Osteoblast (primary cell): ENCODE measurements around the gene HEXD. TPM values are rescaled to one million over a fixed set of nuclear protein-coding genes. Genes with fewer than 3 reads are reported as not detected.

Experiments
- DNase-seq: peaks from one replicate; pipeline ENCODE4 v3.0.0; 2011; ENCODE audit warnings: low spot score, mixed read lengths; ENCODE audit not compliant: insufficient read length; ENCODE audit errors: missing footprints
- H2AFZ ChIP-seq: 2 replicates; pipeline ENCODE4 v1.6.0; 2011; ENCODE audit warnings: mild to moderate bottlenecking, low read length
- H3K27ac ChIP-seq: 2 replicates; pipeline ENCODE4 v1.5.1; 2011; ENCODE audit warnings: mild to moderate bottlenecking, low read depth, low read length, moderate library complexity
- H3K27me3 ChIP-seq: 2 replicates; pipeline ENCODE4 v1.6.0; 2012; ENCODE audit warnings: mild to moderate bottlenecking, control low read depth, inconsistent platforms, low read length, moderate library complexity; ENCODE audit not compliant: insufficient read depth
- H3K36me3 ChIP-seq: 2 replicates; pipeline ENCODE4 v1.5.1; 2011; ENCODE audit warnings: mild to moderate bottlenecking, low read length, control low read depth, moderate library complexity; ENCODE audit not compliant: insufficient read depth
- H3K4me1 ChIP-seq: 2 replicates; pipeline ENCODE4 v1.5.1; 2011; ENCODE audit warnings: mild to moderate bottlenecking, low read length, control low read depth, moderate library complexity; ENCODE audit not compliant: insufficient read depth
- H3K4me2 ChIP-seq: 2 replicates; pipeline ENCODE4 v1.6.0; 2011; ENCODE audit warnings: mild to moderate bottlenecking, low read length; ENCODE audit not compliant: insufficient read depth
- H3K4me3 ChIP-seq: fragments of 200-600 bp; sonication (generic); 3 replicates; pipeline ENCODE4 v1.5.1; 2012; ENCODE audit warnings: mild to moderate bottlenecking, low read length, inconsistent platforms; ENCODE audit not compliant: insufficient read depth
- H3K79me2 ChIP-seq: 2 replicates; pipeline ENCODE4 v1.6.0; 2012; ENCODE audit warnings: mild to moderate bottlenecking, low read length, control low read depth, inconsistent platforms; ENCODE audit not compliant: insufficient read depth
- H3K9me3 ChIP-seq: 2 replicates; pipeline ENCODE4 v1.5.1; 2011; ENCODE audit warnings: low read depth, low read length, control low read depth
- H4K20me1 ChIP-seq: 2 replicates; pipeline ENCODE4 v1.6.0; 2012; ENCODE audit warnings: mild to moderate bottlenecking, low read length, control low read depth; ENCODE audit not compliant: insufficient read depth
- total RNA-seq: library from RNA; depleted of rRNA; stranded (reverse); fragments of >200 nt; gene quantifications from 2 replicates; pipeline ENCODE4 v1.2.3, GENCODE V29; 2012
- TF ChIP-seq, protein P1 (sequence below): IDR thresholded peaks from 2 replicates; pipeline ENCODE4 v1.5.1; 2011; ENCODE audit warnings: mild to moderate bottlenecking, low read depth, low read length, moderate library complexity; ENCODE audit errors: extremely low read depth

Gene HEXD
- total RNA-seq, 1 donor: 20.3 TPM

DNA sequence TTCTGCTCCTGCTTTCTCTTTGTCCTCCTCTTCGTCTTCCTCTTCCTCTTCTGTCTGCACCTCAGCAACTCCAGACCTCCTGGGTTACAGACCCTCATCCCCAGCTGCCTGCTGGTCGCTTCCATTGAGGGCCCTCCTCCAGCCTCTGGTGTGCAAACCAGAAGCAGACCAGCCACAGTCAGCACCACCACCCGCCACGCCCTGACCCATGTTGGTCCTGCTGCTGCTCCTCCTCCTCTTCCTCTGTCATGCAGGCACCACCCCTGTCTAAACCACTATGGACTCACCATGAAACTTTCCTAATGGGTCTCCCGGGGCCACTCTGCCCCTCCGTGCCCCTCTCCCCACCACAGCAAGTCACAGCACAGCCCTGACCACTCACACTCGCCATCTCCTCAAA is 11.7 kb downstream of the HEXD start:
- Histone ChIP-seq H3K9me3 (no peaks in the 10 kb centered on the region), H3K4me2 (no peak overlapping the region), H2AFZ (no peak overlapping the region), H4K20me1 (no peaks in the 10 kb centered on the region), H3K27ac (no peak overlapping the region), H3K79me2 (no peaks in the 10 kb centered on the region), H3K4me3 (no peak overlapping the region), H3K27me3 (no peaks in the 10 kb centered on the region), H3K36me3 (no peaks in the 10 kb centered on the region), H3K4me1 (no peaks in the 10 kb centered on the region)
- TF ChIP-seq, protein P1, sequence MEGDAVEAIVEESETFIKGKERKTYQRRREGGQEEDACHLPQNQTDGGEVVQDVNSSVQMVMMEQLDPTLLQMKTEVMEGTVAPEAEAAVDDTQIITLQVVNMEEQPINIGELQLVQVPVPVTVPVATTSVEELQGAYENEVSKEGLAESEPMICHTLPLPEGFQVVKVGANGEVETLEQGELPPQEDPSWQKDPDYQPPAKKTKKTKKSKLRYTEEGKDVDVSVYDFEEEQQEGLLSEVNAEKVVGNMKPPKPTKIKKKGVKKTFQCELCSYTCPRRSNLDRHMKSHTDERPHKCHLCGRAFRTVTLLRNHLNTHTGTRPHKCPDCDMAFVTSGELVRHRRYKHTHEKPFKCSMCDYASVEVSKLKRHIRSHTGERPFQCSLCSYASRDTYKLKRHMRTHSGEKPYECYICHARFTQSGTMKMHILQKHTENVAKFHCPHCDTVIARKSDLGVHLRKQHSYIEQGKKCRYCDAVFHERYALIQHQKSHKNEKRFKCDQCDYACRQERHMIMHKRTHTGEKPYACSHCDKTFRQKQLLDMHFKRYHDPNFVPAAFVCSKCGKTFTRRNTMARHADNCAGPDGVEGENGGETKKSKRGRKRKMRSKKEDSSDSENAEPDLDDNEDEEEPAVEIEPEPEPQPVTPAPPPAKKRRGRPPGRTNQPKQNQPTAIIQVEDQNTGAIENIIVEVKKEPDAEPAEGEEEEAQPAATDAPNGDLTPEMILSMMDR: no peak
- peak; percentile 83 for DNase-seq

DNA sequence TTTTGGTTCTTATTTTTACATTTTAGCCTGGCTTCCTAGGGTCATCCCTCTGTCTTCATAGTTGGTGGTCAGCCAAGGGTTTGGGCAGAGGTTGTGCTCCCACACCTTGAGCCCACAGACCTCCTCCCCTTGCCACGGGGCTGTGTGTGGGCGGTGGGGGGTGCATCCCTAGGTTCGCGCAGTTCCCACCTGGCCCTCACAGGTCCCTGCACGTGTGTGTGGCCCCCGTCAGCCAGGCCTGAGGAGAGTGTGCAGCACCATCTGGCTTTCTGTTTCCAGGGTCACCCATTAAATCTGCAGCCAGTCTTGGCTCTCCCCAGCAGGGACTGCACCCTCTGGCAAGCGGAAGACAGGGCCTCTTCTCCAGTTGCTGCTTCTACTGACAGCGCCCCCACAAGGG is 13.9 kb downstream of the HEXD start:
- TF ChIP-seq, protein P1: no peak
- H3K9me3 ChIP-seq: no peaks in the 10 kb centered on the region

GRCh38 chr17:82433560-82434215 is 15.5 kb downstream of the HEXD start:
- no peaks in the 10 kb centered on the region for H3K9me3 ChIP-seq
- H4K20me1 ChIP-seq: no peaks in the 10 kb centered on the region
- no peak overlapping the region for H3K4me3 ChIP-seq
- no peaks in the 10 kb centered on the region for H3K4me1 ChIP-seq
- no peak overlapping the region for H2AFZ ChIP-seq
- TF ChIP-seq, protein P1: no peak
- H3K36me3 ChIP-seq: no peaks in the 10 kb centered on the region
- H3K27me3 ChIP-seq: no peaks in the 10 kb centered on the region
- H3K79me2 ChIP-seq: no peaks in the 10 kb centered on the region
- no peak overlapping the region for H3K27ac ChIP-seq
- DNase-seq: peak; percentile 85
- H3K4me2 ChIP-seq: no peak overlapping the region

More for the DNA sequence above, 13.9 kb downstream of the HEXD start:
- Histone ChIP-seq H3K4me1 (no peaks in the 10 kb centered on the region), H4K20me1 (no peaks in the 10 kb centered on the region), H3K27me3 (no peaks in the 10 kb centered on the region), H3K27ac (no peak overlapping the region), H3K4me3 (no peak overlapping the region), H3K79me2 (no peaks in the 10 kb centered on the region), H3K4me2 (no peak overlapping the region), H2AFZ (no peak overlapping the region), H3K36me3 (no peaks in the 10 kb centered on the region)
- DNase-seq: no peak

DNA sequence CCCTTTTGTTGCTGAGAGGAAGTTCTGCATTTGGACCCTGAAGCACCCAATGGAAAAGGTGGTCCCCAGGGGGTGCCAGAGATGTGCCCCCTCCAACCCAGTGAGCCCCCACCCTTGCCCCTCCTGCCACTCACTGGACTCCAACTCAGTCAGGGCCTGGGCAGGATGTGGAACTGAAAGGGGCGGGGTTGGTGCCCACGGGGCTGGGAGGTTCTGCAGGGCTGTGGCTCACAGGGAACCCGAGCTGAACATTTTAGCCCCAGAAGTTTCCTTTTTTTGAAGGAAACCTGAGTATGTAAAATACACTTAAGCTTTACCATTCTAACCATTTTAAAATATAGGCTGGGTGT is 16.0 kb downstream of the HEXD start:
- DNase-seq: peak; percentile 70
- Histone ChIP-seq H3K4me3 (no peak overlapping the region), H2AFZ (no peak overlapping the region), H3K4me2 (no peak overlapping the region), H3K27ac (no peak overlapping the region), H3K27me3 (no peaks in the 10 kb centered on the region), H4K20me1 (no peaks in the 10 kb centered on the region), H3K9me3 (no peaks in the 10 kb centered on the region), H3K4me1 (no peaks in the 10 kb centered on the region), H3K36me3 (no peaks in the 10 kb centered on the region), H3K79me2 (no peaks in the 10 kb centered on the region)
- TF ChIP-seq, protein P1: no peak
